ENCODE measurements around the gene TBC1D10B. TPM values are rescaled to one million over a fixed set of nuclear protein-coding genes. Genes with fewer than 3 reads are reported as not detected.
"Not testable (repeated sequence)": the region's sequence is repeated elsewhere in the genome, so short reads cannot be mapped to it uniquely, and the experiment has no call there.

The TBC1D10B gene
- total RNA-seq, 3 donors from 2014 or later, result 46.4 to 48.8 (median 47.5) TPM

DNA sequence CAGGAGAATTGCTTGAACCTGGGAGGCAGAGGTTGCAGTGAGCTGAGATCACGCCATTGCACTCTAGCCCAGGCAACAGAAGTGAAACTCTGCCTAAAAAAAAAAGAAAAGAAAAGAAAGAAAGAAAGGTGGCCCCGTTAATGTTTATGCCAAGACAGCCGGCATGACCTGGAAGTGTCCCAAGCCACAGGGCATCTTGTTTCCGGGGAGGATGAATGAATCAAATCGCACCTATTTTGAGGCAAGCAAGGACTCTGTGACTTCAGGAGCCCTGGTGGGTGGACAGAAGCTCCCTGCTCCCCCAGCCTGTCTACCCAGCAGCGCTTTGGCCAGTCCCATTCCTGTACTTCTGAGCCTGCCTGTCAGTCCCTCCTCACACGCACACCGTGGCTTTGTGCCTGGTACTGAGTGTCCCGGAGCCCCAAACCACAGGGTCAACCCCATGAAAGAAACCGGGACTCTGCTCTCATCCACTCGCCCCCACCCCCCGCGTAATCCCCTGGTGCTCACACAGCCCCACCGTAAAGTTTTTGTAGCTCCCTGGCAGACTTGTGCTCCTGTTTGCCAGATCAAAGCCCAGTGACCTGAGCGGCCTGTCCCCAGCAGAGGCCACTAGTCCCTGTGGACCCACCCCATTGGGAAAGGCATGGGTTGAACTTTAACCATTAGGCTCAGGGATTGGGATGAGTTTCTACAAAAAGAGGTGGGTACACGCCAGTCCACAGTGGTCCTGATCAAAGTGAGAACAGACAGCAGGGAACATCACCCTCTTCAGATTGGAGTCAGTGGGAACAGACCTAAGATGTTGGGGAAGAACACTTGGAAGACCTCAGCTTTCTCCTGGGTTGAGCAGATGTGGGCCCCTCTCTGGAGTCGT lies 34.5 kb downstream of the TBC1D10B start:
- peak; percentile 10 for ATAC-seq
- TF ChIP-seq, protein P1, sequence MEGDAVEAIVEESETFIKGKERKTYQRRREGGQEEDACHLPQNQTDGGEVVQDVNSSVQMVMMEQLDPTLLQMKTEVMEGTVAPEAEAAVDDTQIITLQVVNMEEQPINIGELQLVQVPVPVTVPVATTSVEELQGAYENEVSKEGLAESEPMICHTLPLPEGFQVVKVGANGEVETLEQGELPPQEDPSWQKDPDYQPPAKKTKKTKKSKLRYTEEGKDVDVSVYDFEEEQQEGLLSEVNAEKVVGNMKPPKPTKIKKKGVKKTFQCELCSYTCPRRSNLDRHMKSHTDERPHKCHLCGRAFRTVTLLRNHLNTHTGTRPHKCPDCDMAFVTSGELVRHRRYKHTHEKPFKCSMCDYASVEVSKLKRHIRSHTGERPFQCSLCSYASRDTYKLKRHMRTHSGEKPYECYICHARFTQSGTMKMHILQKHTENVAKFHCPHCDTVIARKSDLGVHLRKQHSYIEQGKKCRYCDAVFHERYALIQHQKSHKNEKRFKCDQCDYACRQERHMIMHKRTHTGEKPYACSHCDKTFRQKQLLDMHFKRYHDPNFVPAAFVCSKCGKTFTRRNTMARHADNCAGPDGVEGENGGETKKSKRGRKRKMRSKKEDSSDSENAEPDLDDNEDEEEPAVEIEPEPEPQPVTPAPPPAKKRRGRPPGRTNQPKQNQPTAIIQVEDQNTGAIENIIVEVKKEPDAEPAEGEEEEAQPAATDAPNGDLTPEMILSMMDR (IDR thresholded peaks at IDR 0.05), result no peak
- Histone ChIP-seq H3K9me3 (no peaks in the 10 kb centered on the region), H3K36me3 (ENCODE audit: low read depth) (no peaks in the 10 kb centered on the region), H3K4me3 (peak overlapping the region; percentile 46), H3K4me1 (ENCODE audit: low read depth) (no peaks in the 10 kb centered on the region)
- intact Hi-C loops (cut with DNase I, micrococcal nuclease), result no loop called here
- DNase-seq, result peak in 2 of 3 donors; percentile 42 to 53

DNA sequence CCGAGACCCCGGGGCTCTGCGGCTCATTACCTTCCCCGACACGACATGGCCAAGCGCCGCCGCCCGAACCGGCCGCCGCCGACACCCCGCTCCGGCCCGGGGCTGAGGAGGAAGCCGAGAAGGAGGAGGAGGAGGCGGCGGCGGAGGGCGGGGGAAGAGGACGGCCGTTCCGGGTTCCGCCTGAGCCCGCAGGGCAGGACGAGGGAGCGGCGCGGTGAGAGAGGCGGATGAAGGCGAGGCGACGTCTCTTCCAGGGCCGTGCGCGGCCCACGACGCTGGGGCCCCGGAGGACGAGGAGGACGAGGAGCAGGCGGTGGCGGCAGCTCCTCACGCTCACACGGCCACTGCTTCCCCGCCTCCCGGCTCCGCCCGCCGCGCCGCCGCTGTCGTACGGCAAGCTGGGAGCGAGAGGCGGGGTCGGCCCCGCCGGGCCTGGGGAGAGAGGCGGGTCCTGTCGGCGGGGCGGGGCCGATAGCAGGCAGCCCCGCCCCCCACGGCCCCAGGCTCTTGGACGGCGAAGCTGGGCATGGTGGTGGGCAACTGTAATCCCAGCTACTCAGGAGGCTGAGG lies 35.2 kb downstream of the TBC1D10B start:
- H3K4me3 ChIP-seq, result peak overlapping the region; percentile 46
- H3K9me3 ChIP-seq; H3K36me3 ChIP-seq (ENCODE audit: low read depth); intact Hi-C loops (cut with DNase I, micrococcal nuclease); H3K4me1 ChIP-seq (ENCODE audit: low read depth): not testable (repeated sequence)
- ATAC-seq, result peak; percentile 93
- peak; percentile 91 to 93 (median 93) for DNase-seq

DNA sequence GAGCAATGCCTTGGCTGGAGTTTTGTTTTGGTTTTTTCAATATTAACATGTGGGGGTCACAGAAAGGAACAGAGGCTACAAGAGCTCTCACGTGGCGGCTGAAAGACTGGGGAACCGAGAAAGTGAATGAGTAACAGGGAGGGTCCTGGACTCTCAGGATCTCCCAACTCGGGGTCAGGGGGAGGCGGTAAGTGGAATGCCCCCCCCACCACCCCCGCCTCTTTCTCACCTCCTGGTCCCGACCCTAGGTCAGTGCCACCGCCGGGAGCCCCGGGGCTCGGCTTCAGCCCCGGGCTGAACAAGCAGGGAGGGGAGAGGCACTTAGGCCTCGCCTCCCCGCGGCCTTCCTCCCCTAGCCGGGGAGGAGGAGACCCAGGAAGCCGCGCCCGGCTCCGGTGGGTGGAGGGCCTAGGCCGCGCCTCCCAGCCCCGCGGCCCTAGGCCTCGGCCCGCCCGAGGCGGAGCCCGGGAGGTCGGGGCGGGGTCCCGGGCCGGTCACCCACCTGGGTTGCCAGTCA lies 35.8 kb downstream of the TBC1D10B start:
- peak overlapping the region; percentile 46 for H3K4me3 ChIP-seq
- H3K4me1 ChIP-seq (ENCODE audit: low read depth); H3K36me3 ChIP-seq (ENCODE audit: low read depth); intact Hi-C loops (cut with DNase I, micrococcal nuclease); H3K9me3 ChIP-seq: not testable (repeated sequence)
- DNase-seq (peak; percentile 88 to 95 (median 93)), ATAC-seq (peak; percentile 96)

DNA sequence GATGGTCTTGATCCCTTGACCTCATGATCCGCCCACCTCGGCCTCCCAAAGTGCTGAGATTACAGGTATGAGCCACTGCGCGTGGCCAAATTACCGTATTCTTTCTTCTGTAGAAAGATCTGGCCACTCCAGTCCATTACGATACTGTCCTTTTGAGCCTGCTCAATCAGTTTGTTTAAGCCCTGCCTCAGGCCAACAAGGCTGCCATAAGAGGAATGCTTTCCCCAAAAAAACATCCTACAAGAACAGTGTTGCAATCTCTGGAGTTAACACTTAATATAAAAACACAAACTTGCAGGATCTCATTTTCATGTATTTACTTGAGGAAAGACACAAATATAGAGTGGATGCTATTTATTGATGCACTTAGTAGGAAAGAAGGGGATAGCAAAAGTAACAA lies 46.1 kb downstream of the TBC1D10B start:
- H3K4me1 ChIP-seq (ENCODE audit: low read depth); DNase-seq; ATAC-seq; H3K36me3 ChIP-seq (ENCODE audit: low read depth); intact Hi-C loops (cut with DNase I, micrococcal nuclease); H3K9me3 ChIP-seq; H3K4me3 ChIP-seq: not testable (repeated sequence)

DNA sequence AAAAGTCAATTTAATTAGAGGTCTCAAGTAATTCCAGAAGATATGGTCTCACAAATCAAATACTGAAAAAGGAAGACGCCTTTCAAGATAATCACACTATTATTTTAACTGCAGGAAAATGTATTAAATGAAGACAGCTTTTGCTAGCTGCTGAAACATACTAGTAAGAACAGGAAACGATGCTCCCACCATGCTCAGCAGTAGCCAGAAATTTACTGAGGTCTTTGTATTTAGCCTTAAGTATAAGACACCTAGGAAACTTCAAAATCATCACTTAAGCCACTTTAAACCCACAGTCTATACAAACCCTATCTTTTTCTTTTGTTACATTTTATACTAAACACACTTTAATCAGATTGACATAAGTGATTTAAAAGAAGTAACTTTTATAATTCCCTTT lies 51.6 kb downstream of the TBC1D10B start:
- H3K4me3 ChIP-seq; H3K9me3 ChIP-seq; DNase-seq; intact Hi-C loops (cut with DNase I, micrococcal nuclease); H3K36me3 ChIP-seq (ENCODE audit: low read depth); ATAC-seq; H3K4me1 ChIP-seq (ENCODE audit: low read depth): not testable (repeated sequence)

DNA sequence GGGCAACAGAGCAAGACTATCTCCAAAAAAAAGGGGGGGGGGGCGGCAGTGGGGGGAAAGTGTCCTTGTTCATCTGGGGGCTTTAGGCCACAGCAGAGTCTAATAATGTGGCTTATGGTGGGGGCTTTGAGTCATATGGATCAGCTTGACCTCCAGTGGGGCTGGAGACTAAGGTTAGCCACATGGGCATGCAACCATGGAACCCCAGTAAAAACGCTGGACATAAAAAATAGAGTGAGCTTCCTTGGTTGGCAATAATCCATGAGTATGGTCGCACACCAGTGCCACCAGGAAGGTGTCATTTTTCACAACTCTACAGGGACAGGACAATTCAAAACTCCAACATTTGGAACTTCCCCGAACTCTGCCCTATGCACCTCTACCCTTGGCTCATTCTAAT lies 59.4 kb downstream of the TBC1D10B start:
- ATAC-seq; H3K36me3 ChIP-seq (ENCODE audit: low read depth); DNase-seq; H3K9me3 ChIP-seq; intact Hi-C loops (cut with DNase I, micrococcal nuclease); H3K4me3 ChIP-seq; H3K4me1 ChIP-seq (ENCODE audit: low read depth): not testable (repeated sequence)

DNA sequence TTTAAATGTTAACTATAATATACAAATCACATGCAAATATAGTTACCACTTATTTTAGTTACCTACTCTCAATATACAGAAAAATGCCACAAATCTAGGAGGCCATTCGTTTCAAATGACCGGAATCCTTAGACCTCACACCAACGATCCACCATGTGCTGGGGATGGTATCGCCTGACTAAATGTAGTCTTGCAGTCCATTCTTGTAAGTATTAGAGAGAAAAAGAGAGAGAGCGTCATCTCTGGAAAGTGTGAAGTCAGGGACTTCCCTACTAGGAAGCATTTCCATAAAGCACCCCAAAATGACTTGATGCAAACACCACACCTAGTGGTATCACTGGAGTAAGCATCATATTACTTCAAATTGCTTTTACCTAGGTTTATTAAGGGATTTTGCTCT lies 61.0 kb downstream of the TBC1D10B start:
- H3K4me3 ChIP-seq; H3K36me3 ChIP-seq (ENCODE audit: low read depth); H3K4me1 ChIP-seq (ENCODE audit: low read depth); ATAC-seq; H3K9me3 ChIP-seq; DNase-seq; intact Hi-C loops (cut with DNase I, micrococcal nuclease): not testable (repeated sequence)

Other genes starting within 250 kb of the TBC1D10B start
- gene MAPK3, start 247.3 kb downstream of the TBC1D10B start, total RNA-seq, result 100 to 1,000 TPM; 200 to 378 (median 285) TPM
- gene CORO1A, start 186.9 kb downstream of the TBC1D10B start, total RNA-seq, result 10 to 100 TPM; 24.2 to 42.0 (median 25.2) TPM
- gene BOLA2B, start 176.8 kb downstream of the TBC1D10B start, total RNA-seq, result 100 to 1,000 TPM in 2 of 3 donors, 10 to 100 TPM in 1; 67.8 to 187 (median 152) TPM
- 100 to 1,000 TPM in 1 of 3 donors, 10 to 100 TPM in 2; 52.8 to 100 (median 68.0) TPM for gene SLX1A, start 176.6 kb downstream of the TBC1D10B start, total RNA-seq
- gene SULT1A3, start 171.2 kb downstream of the TBC1D10B start, total RNA-seq, result 10 to 100 TPM; 37.1 to 96.5 (median 66.7) TPM
- gene NPIPB13, start 122.0 kb downstream of the TBC1D10B start, total RNA-seq, result 10 to 100 TPM; 15.3 to 28.5 (median 21.7) TPM
- 10 to 100 TPM; 53.4 to 57.9 (median 53.5) TPM for gene CD2BP2, start 15.2 kb downstream of the TBC1D10B start, total RNA-seq
- gene MYL11, start 4.3 kb upstream of the TBC1D10B start, total RNA-seq, result 1 to 10 TPM in 2 of 3 donors, not detected in 1; 1.1 to 1.6 TPM
- gene SEPTIN1, start 12.1 kb upstream of the TBC1D10B start, total RNA-seq, result 1 to 10 TPM; 5.6 to 6.1 (median 6.0) TPM
- gene ZNF48, start 24.9 kb upstream of the TBC1D10B start, total RNA-seq, result 10 to 100 TPM in 1 of 3 donors, 1 to 10 TPM in 2; 6.5 to 13.7 (median 6.6) TPM
- 10 to 100 TPM in 1 of 3 donors, 1 to 10 TPM in 2; 3.8 to 11.6 (median 4.3) TPM for gene ZNF771, start 37.1 kb upstream of the TBC1D10B start, total RNA-seq
- gene DCTPP1, start 59.5 kb upstream of the TBC1D10B start, total RNA-seq, result 10 to 100 TPM; 43.7 to 95.8 (median 89.1) TPM
- gene SEPHS2, start 75.4 kb upstream of the TBC1D10B start, total RNA-seq, result 100 to 1,000 TPM; 107 to 185 (median 142) TPM
- gene ITGAL, start 102.2 kb upstream of the TBC1D10B start, total RNA-seq, result 10 to 100 TPM in 1 of 3 donors, 1 to 10 TPM in 2; 8.1 to 14.8 (median 8.5) TPM
- gene ZNF768, start 156.1 kb upstream of the TBC1D10B start, total RNA-seq, result 10 to 100 TPM; 53.9 to 70.1 (median 65.9) TPM
- 10 to 100 TPM in 2 of 3 donors, 1 to 10 TPM in 1; 9.2 to 13.8 (median 10.5) TPM for gene ZNF747, start 164.4 kb upstream of the TBC1D10B start, total RNA-seq
- gene ZNF764, start 187.9 kb upstream of the TBC1D10B start, total RNA-seq, result 10 to 100 TPM; 11.2 to 20.2 (median 12.7) TPM
- gene ZNF688, start 201.2 kb upstream of the TBC1D10B start, total RNA-seq, result 10 to 100 TPM; 17.0 to 23.0 (median 20.7) TPM
- 10 to 100 TPM; 14.7 to 28.4 (median 24.8) TPM for gene ZNF785, start 215.2 kb upstream of the TBC1D10B start, total RNA-seq
- 10 to 100 TPM in 2 of 3 donors, 1 to 10 TPM in 1; 7.6 to 10.7 (median 10.5) TPM for gene ZNF689, start 239.9 kb upstream of the TBC1D10B start, total RNA-seq

Measured in mucosa of descending colon (tissue), 3 donors.